Frontal cortex (tissue), 4 donors: ENCODE measurements around the gene SNN. TPM values are rescaled to one million over a fixed set of nuclear protein-coding genes. Genes with fewer than 3 reads are reported as not detected.

Source experiments
- DNase-seq, 2 donors: peaks; one replicate each; pipeline ENCODE4 v3.0.0; 2012; ENCODE audit warnings: low spot score in 2 of 2
- FAIRE-seq: peaks from 2 replicates; lab custom pipeline; 2012; peaks lifted over from hg19 to GRCh38; lab: Jason Lieb, UNC
- total RNA-seq: library from RNA; depleted of rRNA; stranded (reverse); fragments of >200 nt; gene quantifications from one replicate; pipeline ENCODE4 v1.2.3, GENCODE V29; 2014
- donor health status: control.
- donor health status: control.
- donor health status: control.

The SNN gene
- total RNA-seq: 154 TPM

- FAIRE-seq (no peak), DNase-seq (peak; percentile 99)
Observed at GRCh38 chr16:11667824-11668622, at the start of gene SNN. TSS of gene SNN (plus strand) at chr16:11668455. CDS start at chr16:11676060, 7,605 bp downstream.

- FAIRE-seq: no peak
- DNase-seq: no peak
Observed at GRCh38 chr16:11619327-11619851, 48.9 kb upstream of the SNN start.

GRCh38 chr16:11620243-11621003, 47.8 kb upstream of the SNN start:
- FAIRE-seq: no peak

GRCh38 chr16:11621539-11621919, 46.7 kb upstream of the SNN start:
- DNase-seq: no peak
- FAIRE-seq: no peak

More at GRCh38 chr16:11620243-11621003, 47.8 kb upstream of the SNN start:
- no peak for DNase-seq

GRCh38 chr16:11621920-11622651, 46.2 kb upstream of the SNN start:
- DNase-seq: no peak
- FAIRE-seq: no peak

GRCh38 chr16:11624205-11624604, 44.0 kb upstream of the SNN start:
- FAIRE-seq (no peak), DNase-seq (no peak)

GRCh38 chr16:11624636-11625607, 43.3 kb upstream of the SNN start:
- no peak for DNase-seq
- no peak for FAIRE-seq

- DNase-seq (no peak), FAIRE-seq (no peak)
Observed at GRCh38 chr16:11625769-11626168, 42.5 kb upstream of the SNN start.

GRCh38 chr16:11626657-11627291, 41.5 kb upstream of the SNN start:
- DNase-seq: no peak
- no peak for FAIRE-seq

GRCh38 chr16:11627292-11627663, 41.0 kb upstream of the SNN start:
- FAIRE-seq (no peak), DNase-seq (no peak)

- DNase-seq (no peak), FAIRE-seq (no peak)
Observed at GRCh38 chr16:11627822-11628457, 40.3 kb upstream of the SNN start.

- no peak for DNase-seq
- FAIRE-seq: no peak
Observed at GRCh38 chr16:11629071-11630030, 38.9 kb upstream of the SNN start.

- DNase-seq (no peak), FAIRE-seq (no peak)
Observed at GRCh38 chr16:11630046-11630767, 38.0 kb upstream of the SNN start.

- no peak for FAIRE-seq
- DNase-seq: no peak
Observed at GRCh38 chr16:11630768-11631056, 37.5 kb upstream of the SNN start.

GRCh38 chr16:11631214-11631613, 37.0 kb upstream of the SNN start:
- no peak for FAIRE-seq
- DNase-seq: no peak

- no peak for FAIRE-seq
- DNase-seq: no peak
Observed at GRCh38 chr16:11632455-11632939, 35.8 kb upstream of the SNN start.

GRCh38 chr16:11633113-11633512, 35.1 kb upstream of the SNN start:
- DNase-seq (no peak), FAIRE-seq (no peak)
